ENCODE measurements around the gene ALG9.

Gene ALG9

DNA sequence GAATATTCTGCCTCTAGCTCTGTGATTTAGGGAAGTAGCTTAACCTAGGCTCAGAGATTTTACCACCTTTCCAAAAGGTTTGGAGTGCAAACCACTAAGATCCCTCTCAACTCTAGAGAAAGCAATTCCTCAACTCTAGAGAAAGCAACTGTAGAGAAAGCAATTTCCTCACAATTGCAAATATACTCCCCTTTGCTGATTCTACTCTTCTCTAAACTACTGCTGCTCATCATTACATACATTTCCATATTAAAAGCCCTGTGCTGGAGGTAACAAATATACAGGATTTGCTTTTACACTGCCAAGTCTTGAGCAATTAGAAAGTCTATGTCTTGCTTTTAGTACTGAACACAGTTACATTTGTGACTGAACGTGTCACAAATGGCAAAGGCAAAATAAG lies 48.2 kb downstream of the ALG9 start:
- Histone ChIP-seq H3K4me3 (ENCODE audit: low read depth in 1 of 2, low read length in 2 of 2) (no peak overlapping the region), H3K4me1 (ENCODE audit: control insufficient read depth in 1 of 2, insufficient read depth in 2 of 2, low read length in 2 of 2) (no peaks in the 10 kb centered on the region), H3K9me3 (ENCODE audit: control insufficient read depth in 1 of 2, low read length in 2 of 2) (no peaks in the 10 kb centered on the region), H3K27ac (ENCODE audit: low read depth, low read length) (no peak overlapping the region), H3K9ac (ENCODE audit: low read depth in 1 of 2, low read length in 2 of 2) (no peak overlapping the region), H3K36me3 (ENCODE audit: control insufficient read depth in 1 of 2, insufficient read depth in 2 of 2, low read length in 2 of 2) (peaks cover 0 to 4% of the 10 kb centered on the region in 2 donors), H3K27me3 (ENCODE audit: control insufficient read depth in 1 of 2, insufficient read depth in 2 of 2, low read length in 2 of 2) (no peaks in the 10 kb centered on the region)

DNA sequence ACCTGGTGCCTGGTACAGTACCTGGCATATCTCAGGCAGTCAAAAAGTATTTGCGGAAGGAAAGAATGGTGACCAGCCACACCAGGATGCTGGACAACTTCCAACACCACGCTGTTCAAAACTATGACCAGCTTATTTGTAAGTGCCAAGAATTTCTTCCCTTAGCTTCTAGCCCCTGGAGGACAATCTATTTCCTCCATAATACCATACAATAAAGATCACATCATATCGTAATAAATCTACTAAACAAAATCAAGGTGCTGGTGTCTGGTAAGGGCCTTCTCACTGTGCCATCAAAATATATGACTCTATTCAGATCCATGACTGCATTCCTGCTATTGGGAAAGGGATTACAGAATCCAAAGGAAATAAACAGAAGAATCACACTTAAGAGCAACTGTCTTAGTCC lies 51.5 kb downstream of the ALG9 start:
- Histone ChIP-seq H3K27ac (ENCODE audit: low read depth, low read length) (peak overlapping the region; percentile 4), H3K9ac (ENCODE audit: low read depth in 1 of 2, low read length in 2 of 2) (no peak overlapping the region), H3K27me3 (ENCODE audit: control insufficient read depth in 1 of 2, insufficient read depth in 2 of 2, low read length in 2 of 2) (no peaks in the 10 kb centered on the region), H3K4me3 (ENCODE audit: low read depth in 1 of 2, low read length in 2 of 2) (no peak overlapping the region), H3K4me1 (ENCODE audit: control insufficient read depth in 1 of 2, insufficient read depth in 2 of 2, low read length in 2 of 2) (no peaks in the 10 kb centered on the region), H3K36me3 (ENCODE audit: control insufficient read depth in 1 of 2, insufficient read depth in 2 of 2, low read length in 2 of 2) (peaks cover 0 to 7% of the 10 kb centered on the region in 2 donors), H3K9me3 (ENCODE audit: control insufficient read depth in 1 of 2, low read length in 2 of 2) (no peaks in the 10 kb centered on the region)

DNA sequence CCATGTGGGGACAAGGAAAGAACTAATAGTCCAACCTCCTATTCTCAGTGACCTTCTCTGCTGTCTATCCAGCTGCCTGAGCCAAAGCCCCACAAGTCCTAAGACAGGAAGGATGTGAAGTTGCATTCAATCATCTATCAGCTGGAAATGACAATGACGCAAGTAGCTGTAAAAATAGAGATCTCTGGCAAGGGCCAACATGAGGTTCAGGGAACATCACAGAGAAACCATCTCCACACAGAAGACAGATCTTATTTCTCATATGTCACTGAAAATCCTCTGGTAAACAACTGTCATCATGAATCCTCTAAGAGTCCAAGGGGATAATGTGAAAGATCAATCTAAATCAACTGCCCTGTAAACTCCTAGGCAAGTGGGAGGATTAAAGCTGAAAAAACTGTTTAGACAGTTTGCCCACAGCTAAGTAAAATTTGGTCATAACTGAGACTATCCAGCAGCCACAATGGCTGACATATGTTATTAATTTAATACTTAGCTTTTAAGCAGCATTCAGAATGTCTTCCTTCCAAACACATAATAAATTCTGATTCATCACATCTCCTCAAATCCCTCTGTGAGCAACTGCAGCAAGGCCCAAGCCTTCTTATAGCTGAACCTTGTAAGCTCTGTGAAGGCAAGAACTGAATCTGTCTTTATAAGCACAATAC lies 52.1 kb downstream of the ALG9 start:
- peak overlapping the region; percentile 4 for H3K27ac ChIP-seq (ENCODE audit: low read depth, low read length)
- H3K4me3 ChIP-seq (ENCODE audit: low read depth in 1 of 2, low read length in 2 of 2), result no peak overlapping the region
- no peaks in the 10 kb centered on the region for H3K9me3 ChIP-seq (ENCODE audit: control insufficient read depth in 1 of 2, low read length in 2 of 2)
- no peaks in the 10 kb centered on the region for H3K27me3 ChIP-seq (ENCODE audit: control insufficient read depth in 1 of 2, insufficient read depth in 2 of 2, low read length in 2 of 2)
- no peak overlapping the region for H3K9ac ChIP-seq (ENCODE audit: low read depth in 1 of 2, low read length in 2 of 2)
- no peaks in the 10 kb centered on the region for H3K4me1 ChIP-seq (ENCODE audit: control insufficient read depth in 1 of 2, insufficient read depth in 2 of 2, low read length in 2 of 2)
- H3K36me3 ChIP-seq (ENCODE audit: control insufficient read depth in 1 of 2, insufficient read depth in 2 of 2, low read length in 2 of 2), result peaks cover 0 to 7% of the 10 kb centered on the region in 2 donors

DNA sequence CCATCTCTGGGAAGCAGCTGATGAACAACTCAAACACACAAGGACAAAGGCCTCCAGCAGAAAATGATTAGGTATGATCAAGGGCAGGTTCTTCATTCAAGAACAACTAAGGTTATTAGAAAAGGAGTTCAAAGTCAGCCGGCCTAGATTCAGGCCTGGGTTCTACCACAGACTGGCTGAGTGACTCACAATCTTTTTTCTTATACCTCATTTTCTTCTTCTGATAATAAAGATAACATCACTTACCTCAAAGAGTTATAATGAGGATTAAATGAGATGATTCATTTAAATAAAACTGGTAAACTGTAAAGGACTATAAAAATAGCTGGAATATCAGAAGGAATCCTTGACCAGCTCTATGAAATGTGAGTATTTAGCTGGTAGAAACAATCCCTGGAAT lies 55.9 kb downstream of the ALG9 start:
- Histone ChIP-seq H3K9me3 (ENCODE audit: control insufficient read depth in 1 of 2, low read length in 2 of 2) (no peaks in the 10 kb centered on the region), H3K27ac (ENCODE audit: low read depth, low read length) (no peak overlapping the region), H3K4me1 (ENCODE audit: control insufficient read depth in 1 of 2, insufficient read depth in 2 of 2, low read length in 2 of 2) (no peaks in the 10 kb centered on the region), H3K9ac (ENCODE audit: low read depth in 1 of 2, low read length in 2 of 2) (no peak overlapping the region), H3K4me3 (ENCODE audit: low read depth in 1 of 2, low read length in 2 of 2) (no peak overlapping the region), H3K36me3 (ENCODE audit: control insufficient read depth in 1 of 2, insufficient read depth in 2 of 2, low read length in 2 of 2) (peaks cover 0 to 7% of the 10 kb centered on the region in 2 donors), H3K27me3 (ENCODE audit: control insufficient read depth in 1 of 2, insufficient read depth in 2 of 2, low read length in 2 of 2) (no peaks in the 10 kb centered on the region)

DNA sequence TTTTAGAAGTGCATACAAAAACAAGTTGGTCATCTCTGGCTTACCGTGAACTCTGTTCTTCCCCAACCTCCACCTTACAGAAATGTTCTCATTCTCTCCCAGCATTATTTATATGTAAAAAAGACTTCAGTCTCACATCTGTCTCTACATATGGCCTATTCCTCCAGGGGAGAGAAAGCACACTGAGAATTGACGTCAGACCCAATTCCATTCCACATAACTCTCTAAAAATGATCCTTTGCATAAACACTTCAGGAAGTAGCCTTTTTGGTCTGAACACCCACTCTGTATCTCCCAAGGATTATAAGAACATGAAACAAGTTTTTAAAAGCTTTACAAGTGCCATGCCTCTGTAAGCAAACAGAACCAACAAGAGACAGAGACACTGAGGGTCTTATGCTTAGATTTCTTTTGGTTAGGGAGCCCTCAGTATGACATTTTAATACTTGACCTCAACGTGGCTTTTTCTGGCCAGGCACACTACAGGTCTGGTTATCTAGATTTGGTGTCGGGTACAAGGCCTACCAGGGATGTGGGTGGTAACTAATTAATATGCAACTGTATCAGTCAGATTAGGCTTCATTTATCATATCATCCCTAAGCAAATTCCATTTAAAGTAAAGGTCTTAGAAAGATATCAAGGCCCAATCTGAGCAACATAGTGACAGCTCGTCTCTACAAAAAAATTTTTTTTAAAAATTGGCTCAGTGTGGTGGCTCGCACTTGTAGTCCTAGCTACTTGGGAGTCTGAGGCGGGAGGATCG lies 56.6 kb downstream of the ALG9 start:
- Histone ChIP-seq H3K9me3 (ENCODE audit: control insufficient read depth in 1 of 2, low read length in 2 of 2) (no peaks in the 10 kb centered on the region), H3K9ac (ENCODE audit: low read depth in 1 of 2, low read length in 2 of 2) (no peak overlapping the region), H3K27ac (ENCODE audit: low read depth, low read length) (no peak overlapping the region), H3K27me3 (ENCODE audit: control insufficient read depth in 1 of 2, insufficient read depth in 2 of 2, low read length in 2 of 2) (no peaks in the 10 kb centered on the region), H3K36me3 (ENCODE audit: control insufficient read depth in 1 of 2, insufficient read depth in 2 of 2, low read length in 2 of 2) (peaks cover 0 to 3% of the 10 kb centered on the region in 2 donors), H3K4me3 (ENCODE audit: low read depth in 1 of 2, low read length in 2 of 2) (no peak overlapping the region), H3K4me1 (ENCODE audit: control insufficient read depth in 1 of 2, insufficient read depth in 2 of 2, low read length in 2 of 2) (no peaks in the 10 kb centered on the region)

DNA sequence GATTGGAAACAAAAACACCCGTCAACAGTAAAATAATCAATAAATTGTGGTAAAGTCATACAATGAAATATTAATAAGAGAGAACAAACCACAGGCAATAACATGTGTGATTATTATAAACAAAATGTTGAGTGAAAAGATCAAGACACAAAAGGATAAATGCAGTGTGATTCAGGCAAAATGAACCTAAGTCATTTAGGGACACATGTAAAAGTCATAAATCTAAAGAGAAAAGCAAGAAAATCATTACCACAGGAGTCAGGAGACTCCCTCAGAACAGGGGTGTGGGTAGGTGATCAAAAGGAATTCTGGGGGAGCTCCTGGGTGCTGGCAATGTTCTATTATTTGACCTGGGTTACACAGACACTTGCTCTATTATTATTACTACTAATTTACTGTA lies 57.3 kb downstream of the ALG9 start:
- Histone ChIP-seq H3K4me3 (ENCODE audit: low read depth in 1 of 2, low read length in 2 of 2) (no peak overlapping the region), H3K27ac (ENCODE audit: low read depth, low read length) (no peak overlapping the region), H3K4me1 (ENCODE audit: control insufficient read depth in 1 of 2, insufficient read depth in 2 of 2, low read length in 2 of 2) (no peaks in the 10 kb centered on the region), H3K9ac (ENCODE audit: low read depth in 1 of 2, low read length in 2 of 2) (no peak overlapping the region), H3K27me3 (ENCODE audit: control insufficient read depth in 1 of 2, insufficient read depth in 2 of 2, low read length in 2 of 2) (no peaks in the 10 kb centered on the region), H3K36me3 (ENCODE audit: control insufficient read depth in 1 of 2, insufficient read depth in 2 of 2, low read length in 2 of 2) (peaks cover 0 to 8% of the 10 kb centered on the region in 2 donors), H3K9me3 (ENCODE audit: control insufficient read depth in 1 of 2, low read length in 2 of 2) (no peaks in the 10 kb centered on the region)

DNA sequence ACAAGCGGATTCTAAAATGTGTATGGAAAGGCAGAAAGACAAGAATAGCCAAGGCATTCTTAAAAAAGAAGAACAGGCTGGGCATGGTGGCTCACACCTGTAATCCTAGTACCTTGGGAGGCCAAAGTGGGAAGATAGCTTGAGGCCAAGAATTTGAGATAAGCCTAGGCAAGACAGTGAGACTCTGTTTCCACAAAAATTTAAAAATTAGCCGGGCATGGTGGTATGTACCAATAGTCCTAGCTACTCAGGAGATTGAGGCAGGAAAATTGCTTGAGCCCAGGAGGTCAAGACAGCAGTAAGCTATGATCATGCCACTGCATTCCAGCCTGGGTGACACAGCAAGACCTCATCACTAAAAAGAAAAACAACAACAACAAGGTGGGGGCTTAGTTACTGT lies 59.2 kb downstream of the ALG9 start:
- H3K27ac ChIP-seq (ENCODE audit: low read depth, low read length), result no peak overlapping the region
- no peaks in the 10 kb centered on the region for H3K27me3 ChIP-seq (ENCODE audit: control insufficient read depth in 1 of 2, insufficient read depth in 2 of 2, low read length in 2 of 2)
- H3K9me3 ChIP-seq (ENCODE audit: control insufficient read depth in 1 of 2, low read length in 2 of 2), result no peaks in the 10 kb centered on the region
- no peak overlapping the region for H3K9ac ChIP-seq (ENCODE audit: low read depth in 1 of 2, low read length in 2 of 2)
- H3K4me3 ChIP-seq (ENCODE audit: low read depth in 1 of 2, low read length in 2 of 2), result no peak overlapping the region
- peaks cover 4 to 20% of the 10 kb centered on the region in 2 donors for H3K36me3 ChIP-seq (ENCODE audit: control insufficient read depth in 1 of 2, insufficient read depth in 2 of 2, low read length in 2 of 2)
- H3K4me1 ChIP-seq (ENCODE audit: control insufficient read depth in 1 of 2, insufficient read depth in 2 of 2, low read length in 2 of 2), result no peaks in the 10 kb centered on the region

DNA sequence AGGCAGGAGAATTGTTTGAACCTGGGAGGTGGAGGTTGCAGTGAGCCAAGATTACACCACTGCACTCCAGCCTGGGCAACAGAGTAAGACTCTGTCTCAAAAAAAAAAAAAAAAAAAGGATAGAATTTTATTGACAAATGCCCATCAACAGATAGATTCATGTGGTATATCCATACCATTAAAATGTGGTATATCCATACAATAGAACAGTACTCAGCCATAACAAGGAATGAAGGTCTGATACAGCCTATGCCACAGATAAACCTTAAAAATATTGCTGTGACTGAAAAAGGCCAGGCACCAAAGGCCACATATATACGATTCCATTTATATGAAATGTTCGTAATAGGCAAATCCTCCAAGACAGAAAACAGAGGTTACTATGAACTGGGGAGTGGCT lies 59.9 kb downstream of the ALG9 start:
- Histone ChIP-seq H3K4me1 (ENCODE audit: control insufficient read depth in 1 of 2, insufficient read depth in 2 of 2, low read length in 2 of 2) (no peaks in the 10 kb centered on the region), H3K9ac (ENCODE audit: low read depth in 1 of 2, low read length in 2 of 2) (no peak overlapping the region), H3K27ac (ENCODE audit: low read depth, low read length) (no peak overlapping the region), H3K27me3 (ENCODE audit: control insufficient read depth in 1 of 2, insufficient read depth in 2 of 2, low read length in 2 of 2) (no peaks in the 10 kb centered on the region), H3K4me3 (ENCODE audit: low read depth in 1 of 2, low read length in 2 of 2) (no peak overlapping the region), H3K36me3 (ENCODE audit: control insufficient read depth in 1 of 2, insufficient read depth in 2 of 2, low read length in 2 of 2) (peaks cover 4 to 25% of the 10 kb centered on the region in 2 donors), H3K9me3 (ENCODE audit: control insufficient read depth in 1 of 2, low read length in 2 of 2) (no peaks in the 10 kb centered on the region)

DNA sequence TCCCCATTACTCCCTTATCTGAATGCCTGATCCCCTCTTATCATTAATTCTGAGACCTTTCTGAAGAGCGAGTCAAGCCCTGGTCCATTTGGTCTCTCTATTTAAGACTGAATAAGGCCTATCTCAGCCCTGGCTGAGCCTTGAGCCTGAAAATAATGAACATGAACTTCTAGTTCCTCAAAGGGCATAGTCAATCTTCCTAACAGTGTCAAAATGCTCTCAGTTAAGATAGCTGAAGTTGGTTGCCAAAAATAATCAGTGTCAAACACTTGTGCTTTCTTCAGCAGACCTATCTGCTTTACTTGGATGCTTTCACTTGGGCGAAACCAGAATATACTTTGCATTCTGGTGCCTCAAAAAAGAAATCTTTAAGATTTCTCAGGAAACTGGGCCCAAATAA lies 62.5 kb downstream of the ALG9 start:
- Histone ChIP-seq H3K9me3 (ENCODE audit: control insufficient read depth in 1 of 2, low read length in 2 of 2) (no peaks in the 10 kb centered on the region), H3K4me1 (ENCODE audit: control insufficient read depth in 1 of 2, insufficient read depth in 2 of 2, low read length in 2 of 2) (no peaks in the 10 kb centered on the region), H3K4me3 (ENCODE audit: low read depth in 1 of 2, low read length in 2 of 2) (no peak overlapping the region), H3K9ac (ENCODE audit: low read depth in 1 of 2, low read length in 2 of 2) (no peak overlapping the region), H3K27ac (ENCODE audit: low read depth, low read length) (no peak overlapping the region), H3K36me3 (ENCODE audit: control insufficient read depth in 1 of 2, insufficient read depth in 2 of 2, low read length in 2 of 2) (peaks cover 7 to 36% of the 10 kb centered on the region in 2 donors), H3K27me3 (ENCODE audit: control insufficient read depth in 1 of 2, insufficient read depth in 2 of 2, low read length in 2 of 2) (no peaks in the 10 kb centered on the region)

DNA sequence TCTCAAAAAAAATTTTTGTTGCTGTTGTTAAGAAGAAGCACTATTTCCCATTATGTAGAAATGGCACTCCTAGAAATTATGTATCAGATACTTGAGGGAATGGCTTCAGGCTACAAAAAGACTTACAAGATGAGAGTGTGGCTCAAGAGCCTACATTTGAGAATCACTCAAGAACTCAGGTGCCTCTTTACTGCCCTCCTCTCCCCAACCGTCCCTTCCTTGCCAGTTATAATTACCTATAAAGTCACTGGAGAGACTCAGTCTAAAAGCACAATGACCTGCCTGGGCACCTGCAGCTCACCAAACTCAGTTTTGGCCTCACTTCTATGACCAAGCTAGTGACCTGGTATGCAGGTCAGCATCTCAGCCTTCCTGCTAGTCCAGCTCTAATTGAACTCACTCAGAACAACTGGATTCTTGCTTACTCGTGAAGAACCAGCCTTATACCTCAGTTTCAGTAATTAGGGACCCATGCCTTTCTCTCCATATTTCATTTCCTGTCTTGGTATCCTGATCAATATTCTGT lies 63.3 kb downstream of the ALG9 start:
- peaks cover 7 to 37% of the 10 kb centered on the region in 2 donors for H3K36me3 ChIP-seq (ENCODE audit: control insufficient read depth in 1 of 2, insufficient read depth in 2 of 2, low read length in 2 of 2)
- no peak overlapping the region for H3K9ac ChIP-seq (ENCODE audit: low read depth in 1 of 2, low read length in 2 of 2)
- H3K27ac ChIP-seq (ENCODE audit: low read depth, low read length), result no peak overlapping the region
- H3K4me1 ChIP-seq (ENCODE audit: control insufficient read depth in 1 of 2, insufficient read depth in 2 of 2, low read length in 2 of 2), result no peaks in the 10 kb centered on the region
- no peaks in the 10 kb centered on the region for H3K9me3 ChIP-seq (ENCODE audit: control insufficient read depth in 1 of 2, low read length in 2 of 2)
- H3K27me3 ChIP-seq (ENCODE audit: control insufficient read depth in 1 of 2, insufficient read depth in 2 of 2, low read length in 2 of 2), result no peaks in the 10 kb centered on the region
- no peak overlapping the region for H3K4me3 ChIP-seq (ENCODE audit: low read depth in 1 of 2, low read length in 2 of 2)

Data from duodenal mucosa (tissue), 2 donors.